Prostate gland (tissue), 2 donors: Measurements from ENCODE around the gene SLC24A4.

Experiments used
- POLR2A ChIP-seq: fragments of 450-650 bp; IDR thresholded peaks from one replicate; pipeline ENCODE4 v1.6.1; 2016; ENCODE audit warnings: antibody characterized with exemption, mild to moderate bottlenecking
- TF ChIP-seq, protein P1 (sequence below), 4 experiments: fragments of 200-600 bp in 2 of 4; fragments of 450-650 bp in 2 of 4; sonication (generic) in 2 of 4; IDR thresholded peaks; 1 replicate in 3 of 4; 2 replicates in 1 of 4; pipeline ENCODE4 v1.5.1; 2016 to 2019; ENCODE audit warnings: antibody characterized with exemption in 4 of 4, mild to moderate bottlenecking in 2 of 4, moderate library complexity in 2 of 4

DNA sequence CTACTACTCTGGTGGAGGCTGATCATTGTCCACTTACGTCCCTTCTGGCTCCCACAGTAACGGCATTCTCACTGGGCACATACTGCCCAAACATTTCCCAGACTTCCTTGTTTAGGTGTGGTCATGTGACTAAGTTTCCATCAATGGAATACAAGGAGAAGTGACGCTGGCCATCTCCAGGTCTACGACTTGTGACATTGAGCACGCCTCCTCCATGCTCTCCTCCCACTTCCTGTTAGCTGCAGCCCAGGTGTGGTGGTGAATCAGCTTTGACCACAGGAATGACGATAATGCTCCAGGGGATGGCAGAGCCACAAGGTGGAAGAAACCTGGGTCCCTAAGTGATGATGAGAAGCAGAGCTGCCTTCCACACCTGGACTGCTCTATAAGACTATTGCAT, 6.0 kb upstream of the SLC24A4 start:
- TF ChIP-seq, protein P1, sequence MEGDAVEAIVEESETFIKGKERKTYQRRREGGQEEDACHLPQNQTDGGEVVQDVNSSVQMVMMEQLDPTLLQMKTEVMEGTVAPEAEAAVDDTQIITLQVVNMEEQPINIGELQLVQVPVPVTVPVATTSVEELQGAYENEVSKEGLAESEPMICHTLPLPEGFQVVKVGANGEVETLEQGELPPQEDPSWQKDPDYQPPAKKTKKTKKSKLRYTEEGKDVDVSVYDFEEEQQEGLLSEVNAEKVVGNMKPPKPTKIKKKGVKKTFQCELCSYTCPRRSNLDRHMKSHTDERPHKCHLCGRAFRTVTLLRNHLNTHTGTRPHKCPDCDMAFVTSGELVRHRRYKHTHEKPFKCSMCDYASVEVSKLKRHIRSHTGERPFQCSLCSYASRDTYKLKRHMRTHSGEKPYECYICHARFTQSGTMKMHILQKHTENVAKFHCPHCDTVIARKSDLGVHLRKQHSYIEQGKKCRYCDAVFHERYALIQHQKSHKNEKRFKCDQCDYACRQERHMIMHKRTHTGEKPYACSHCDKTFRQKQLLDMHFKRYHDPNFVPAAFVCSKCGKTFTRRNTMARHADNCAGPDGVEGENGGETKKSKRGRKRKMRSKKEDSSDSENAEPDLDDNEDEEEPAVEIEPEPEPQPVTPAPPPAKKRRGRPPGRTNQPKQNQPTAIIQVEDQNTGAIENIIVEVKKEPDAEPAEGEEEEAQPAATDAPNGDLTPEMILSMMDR (IDR thresholded peaks at IDR 0.05), result no peak
- TF ChIP-seq POLR2A, result no peak
